NCI-H526 treated with DMSO at 0.1 percent for 48 hours (cell line): Measurements from ENCODE around the gene DCAF4L1.

Experiments used
- DNase-seq: peaks from one replicate; lab custom pipeline; 2025; lab: John Stamatoyannopoulos, UW

Gene DCAF4L1

DNA sequence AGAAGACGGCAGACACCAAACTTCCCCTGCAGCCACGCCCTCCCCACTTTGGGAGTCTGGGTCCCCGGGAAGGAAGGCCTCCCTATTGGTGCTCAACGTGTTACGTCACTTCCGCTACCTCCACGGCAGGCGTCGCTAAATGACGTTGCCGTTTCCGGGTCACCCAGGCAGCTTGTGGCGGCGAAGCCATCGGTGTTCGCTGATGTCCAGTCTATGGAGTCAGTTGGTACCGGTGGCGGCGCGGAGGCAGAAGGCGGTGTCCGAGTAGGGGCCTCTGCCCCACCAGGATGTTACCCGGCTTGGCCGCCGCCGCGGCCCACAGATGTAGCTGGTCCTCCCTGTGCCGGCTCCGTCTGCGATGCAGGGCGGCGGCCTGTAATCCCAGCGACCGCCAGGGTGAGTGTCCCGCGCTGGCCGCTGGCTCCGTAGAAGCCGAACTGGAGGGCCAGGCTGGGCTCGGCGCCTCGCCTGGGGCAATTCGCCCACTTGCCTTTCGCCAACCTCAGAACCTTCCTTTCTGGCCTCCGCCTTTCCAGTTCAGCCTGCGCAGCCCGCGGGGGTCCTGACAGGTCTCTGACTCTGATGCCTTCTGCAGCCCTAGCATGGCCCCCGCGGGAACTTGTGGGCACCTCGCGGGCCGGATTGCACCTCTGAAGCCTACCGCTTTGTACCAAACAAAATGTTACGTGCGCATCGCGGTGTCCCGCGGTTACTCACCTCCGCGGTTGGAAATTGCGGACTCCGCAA is 9.0 kb downstream of the DCAF4L1 start, which contains the start of gene SLC30A9:
TSS of gene SLC30A9 (plus strand) at position 166 of the 747 bp plus-strand sequence. CDS start at position 288, 122 bp downstream.
- DNase-seq: peak; percentile 89

DNA sequence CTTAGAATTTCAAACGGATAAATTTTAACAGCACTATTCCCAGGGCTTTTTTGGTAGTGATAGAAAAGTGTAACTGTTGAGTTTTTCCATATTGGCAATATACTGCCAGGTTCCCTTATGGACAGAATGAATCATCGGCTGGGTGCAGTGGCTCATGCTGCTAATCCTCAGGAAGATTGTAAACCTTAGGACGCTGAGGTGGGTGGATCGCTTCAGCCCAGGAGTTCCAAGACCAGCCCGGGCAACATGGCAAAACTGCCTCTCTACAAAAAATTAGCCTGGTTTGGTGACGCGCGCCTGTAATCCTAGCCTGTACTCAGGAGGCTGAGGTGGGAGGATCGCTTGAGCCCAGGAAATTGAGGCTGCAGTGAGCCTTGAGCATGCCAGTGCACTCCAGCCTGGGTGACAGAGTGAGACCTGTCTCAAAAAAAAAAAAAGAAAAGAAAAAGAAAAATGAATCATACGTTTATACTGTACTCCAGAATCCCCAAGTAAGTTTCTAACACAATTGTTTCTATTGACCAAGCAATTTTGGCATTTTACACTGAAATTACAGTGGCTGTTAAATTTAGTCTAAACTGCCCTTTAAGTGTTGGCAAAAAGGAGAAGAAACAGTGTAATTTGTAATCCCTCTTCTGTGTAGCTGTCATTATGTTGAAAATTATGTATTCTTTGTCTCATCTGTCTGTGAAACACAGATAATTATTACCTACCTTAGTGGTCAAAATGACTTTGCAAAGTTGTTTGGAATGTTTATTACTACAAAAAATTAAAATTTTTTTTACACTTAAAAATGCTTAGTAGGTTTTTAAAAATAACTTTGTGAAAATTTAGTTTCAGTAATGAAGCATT is 10.6 kb downstream of the DCAF4L1 start:
- no peak for DNase-seq

- DNase-seq: no peak
Observed at GRCh38 chr4:41992967-41993857, 11.7 kb downstream of the DCAF4L1 start.

DNA sequence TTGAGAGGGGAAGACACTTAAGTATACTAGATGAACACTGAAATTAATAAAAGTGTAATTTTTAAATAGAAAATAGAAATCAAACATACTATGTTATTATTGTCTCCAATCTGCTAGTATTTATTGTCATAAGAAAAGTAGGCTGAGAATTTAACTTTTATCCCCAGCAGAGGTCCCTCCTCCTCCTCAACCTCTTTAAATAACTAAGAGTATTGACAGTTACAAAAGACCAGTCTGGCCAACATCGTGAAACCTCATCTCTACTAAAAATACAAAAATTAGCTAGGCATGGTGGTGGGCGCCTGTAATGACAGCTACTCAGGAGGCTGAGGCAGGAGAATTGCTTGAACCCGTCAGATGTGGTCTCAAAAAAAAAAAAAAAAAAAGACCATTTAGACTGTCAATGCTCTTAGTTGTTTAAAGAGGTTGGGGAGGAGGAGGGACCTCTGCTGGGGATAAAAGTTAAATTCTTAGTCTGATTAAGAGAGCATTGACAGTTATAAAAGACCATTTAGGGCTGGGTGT is 13.0 kb downstream of the DCAF4L1 start:
- DNase-seq: no peak

DNA sequence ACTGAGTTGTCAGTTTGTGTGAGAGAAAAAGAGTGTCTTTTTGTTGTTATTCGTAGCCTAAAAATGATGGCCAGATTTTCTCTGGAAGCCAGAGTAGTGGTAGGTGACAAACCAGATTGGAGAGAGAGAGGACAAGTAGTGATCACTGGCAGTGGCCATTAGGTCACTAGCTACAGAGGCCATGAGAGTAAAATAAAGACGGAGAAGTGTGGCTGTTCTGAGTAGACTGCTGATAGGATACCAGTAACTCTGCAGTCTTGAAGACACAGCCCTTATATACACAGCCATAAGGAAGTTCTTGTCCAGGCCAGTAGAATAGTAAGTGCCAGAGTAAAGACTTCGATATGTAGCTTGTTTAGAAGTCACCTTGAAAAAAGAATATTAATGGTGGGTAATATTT is 16.5 kb downstream of the DCAF4L1 start:
- DNase-seq: no peak

DNA sequence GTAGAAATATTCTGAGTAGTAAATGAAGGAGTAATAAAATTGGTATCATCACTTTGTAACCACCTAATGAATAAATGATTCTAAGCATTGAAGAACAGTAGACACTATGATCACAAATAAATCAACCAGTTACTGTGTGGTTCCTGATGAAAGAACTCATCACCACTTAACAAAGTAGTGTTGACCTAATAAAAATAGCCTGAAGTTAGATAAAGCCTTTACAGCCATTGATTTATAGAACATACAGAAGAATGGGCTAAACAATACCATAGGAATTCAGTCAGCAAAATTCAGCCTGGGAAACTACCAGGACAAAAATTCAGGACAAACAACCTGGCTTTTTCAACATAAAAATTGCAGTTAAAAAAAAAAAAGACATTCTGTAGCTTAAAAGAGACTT is 17.8 kb downstream of the DCAF4L1 start:
- DNase-seq: no peak

- DNase-seq: no peak
Observed at GRCh38 chr4:42008011-42008786, 26.6 kb downstream of the DCAF4L1 start.

- DNase-seq: no peak
Observed at GRCh38 chr4:42015438-42015837, 33.9 kb downstream of the DCAF4L1 start.

DNA sequence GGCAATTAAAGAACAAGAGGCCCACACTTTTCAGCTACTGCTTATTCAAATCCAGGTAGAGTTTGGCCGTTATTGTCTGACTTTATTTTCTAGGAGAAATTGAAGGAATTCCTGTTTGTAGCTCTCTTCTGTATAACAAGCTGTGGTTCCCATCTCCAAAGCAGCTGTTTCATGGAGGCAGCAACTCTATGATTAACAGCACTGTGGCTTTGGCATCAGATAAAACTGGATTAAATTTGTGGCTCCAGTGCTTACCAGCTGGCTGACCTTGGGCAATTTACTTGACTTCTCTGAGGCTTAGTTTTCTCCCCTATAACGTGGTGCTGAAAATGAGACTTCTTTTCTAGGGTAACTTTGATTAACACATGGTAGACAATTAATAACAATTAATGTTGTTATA is 36.9 kb downstream of the DCAF4L1 start:
- DNase-seq: no peak
